ENCODE data around the gene PNLDC1.

GRCh38 chr6:159838020-159838744, 38.1 kb downstream of the PNLDC1 start:
- no peak for TF ChIP-seq CTCF (conservative IDR thresholded peaks at IDR 0.05 in 1 of 2, IDR thresholded peaks at IDR 0.05 in 1 of 2; ENCODE audit: extremely low read depth in 1 of 2, insufficient read depth in 1 of 2, low read depth in 1 of 2, low read length in 2 of 2)
- TF ChIP-seq EZH2 (IDR thresholded peaks at IDR 0.05; ENCODE audit: borderline replicate concordance, low read length), result no peak

Data from mammary epithelial cell (primary cell).